Mesenchymal stem cell (in vitro differentiated cells and primary cell): Measurements from ENCODE around the gene ECSCR.

Experiments used
- DNase-seq: peaks from one replicate; pipeline ENCODE4 v3.0.0-alpha.2; 2013
- H2AFZ ChIP-seq: one replicate; pipeline ENCODE4 v1.6.1; 2013; ENCODE audit warnings: low read depth, mild to moderate bottlenecking, control low read depth, inconsistent platforms, low read length, moderate library complexity
- H2AK5ac ChIP-seq: 2 replicates; pipeline ENCODE4 v1.6.1; 2013; ENCODE audit warnings: low read length, moderate library complexity, mild to moderate bottlenecking, inconsistent platforms; ENCODE audit not compliant: severe bottlenecking
- H2BK120ac ChIP-seq: one replicate; pipeline ENCODE4 v1.6.1; 2013; ENCODE audit warnings: low read depth, mild to moderate bottlenecking, inconsistent platforms, low read length, moderate library complexity
- H2BK12ac ChIP-seq, 2 experiments: one replicate each; pipeline ENCODE4 v1.6.1; 2013; ENCODE audit warnings: inconsistent platforms in 2 of 2, low read length in 2 of 2, mild to moderate bottlenecking in 2 of 2, moderate library complexity in 2 of 2, control low read depth in 1 of 2
- H2BK15ac ChIP-seq: one replicate; pipeline ENCODE4 v1.6.1; 2013; ENCODE audit warnings: mild to moderate bottlenecking, low read depth, inconsistent platforms; ENCODE audit not compliant: poor library complexity, severe bottlenecking
- H2BK5ac ChIP-seq: 2 replicates; pipeline ENCODE4 v1.6.1; 2013; ENCODE audit warnings: low read depth, mild to moderate bottlenecking, low read length, control low read depth, inconsistent platforms; ENCODE audit not compliant: poor library complexity, severe bottlenecking
- H3K14ac ChIP-seq, 2 experiments: one replicate each; pipeline ENCODE4 v1.6.1; 2013; ENCODE audit warnings: inconsistent platforms in 2 of 2, low read length in 2 of 2, control low read depth in 1 of 2, mild to moderate bottlenecking in 1 of 2, moderate library complexity in 1 of 2
- H3K18ac ChIP-seq, 2 experiments: one replicate each; pipeline ENCODE4 v1.6.1; 2013; ENCODE audit warnings: inconsistent platforms in 2 of 2, low read length in 2 of 2, control low read depth in 1 of 2, low read depth in 1 of 2, mild to moderate bottlenecking in 1 of 2
- H3K23ac ChIP-seq, 2 experiments: one replicate each; pipeline ENCODE4 v1.6.1; 2013; ENCODE audit warnings: inconsistent platforms in 2 of 2, low read length in 2 of 2, mild to moderate bottlenecking in 2 of 2, moderate library complexity in 2 of 2, control low read depth in 1 of 2
- H3K27ac ChIP-seq: 2 replicates; pipeline ENCODE4 v1.5.1; 2013; ENCODE audit warnings: mild to moderate bottlenecking, moderate library complexity, low read length, control low read depth, inconsistent platforms; ENCODE audit not compliant: poor library complexity, severe bottlenecking
- H3K27me3 ChIP-seq, 2 experiments: 2 replicates each; pipeline versions ENCODE4 v1.6.1 to v1.7.0; 2013; ENCODE audit warnings: low read length in 2 of 2, mild to moderate bottlenecking in 2 of 2, moderate library complexity in 2 of 2, control low read depth in 1 of 2, inconsistent platforms in 1 of 2; ENCODE audit not compliant: control insufficient read depth in 1 of 2, insufficient read depth in 1 of 2
- H3K36me3 ChIP-seq, 2 experiments: 2 replicates each; pipeline versions ENCODE4 v1.6.1 to v1.7.0; 2013; ENCODE audit warnings: low read length in 2 of 2, control low read depth in 1 of 2, inconsistent platforms in 1 of 2, low read depth in 1 of 2, mild to moderate bottlenecking in 1 of 2; ENCODE audit not compliant: insufficient read depth in 2 of 2, control insufficient read depth in 1 of 2
- H3K4ac ChIP-seq, 2 experiments: one replicate each; pipeline ENCODE4 v1.6.1; 2013; ENCODE audit warnings: inconsistent platforms in 2 of 2, low read length in 2 of 2, mild to moderate bottlenecking in 2 of 2, moderate library complexity in 2 of 2, control low read depth in 1 of 2, low read depth in 1 of 2
- H3K4me1 ChIP-seq: 2 replicates; pipeline ENCODE4 v1.6.1; 2013; ENCODE audit warnings: low read depth, low read length, control low read depth; ENCODE audit not compliant: control insufficient read depth, insufficient read depth
- H3K4me2 ChIP-seq: 2 replicates; pipeline ENCODE4 v1.6.1; 2013; ENCODE audit warnings: low read length, mild to moderate bottlenecking, inconsistent platforms; ENCODE audit not compliant: poor library complexity, severe bottlenecking
- H3K4me3 ChIP-seq, 2 experiments: 2 replicates each; pipeline versions ENCODE4 v1.5.1 to v1.7.0; 2013; ENCODE audit warnings: low read length in 2 of 2, mild to moderate bottlenecking in 2 of 2, control low read depth in 1 of 2, low read depth in 1 of 2; ENCODE audit not compliant: insufficient read depth in 1 of 2
- H3K79me1 ChIP-seq: replicated peaks from 2 replicates; pipeline ENCODE4 v1.6.1; 2013; ENCODE audit warnings: mild to moderate bottlenecking, control low read depth, low read length, inconsistent platforms; ENCODE audit not compliant: poor library complexity, severe bottlenecking
- H3K9ac ChIP-seq: 2 replicates; pipeline ENCODE4 v1.7.0; 2013; ENCODE audit warnings: mild to moderate bottlenecking, low read length, moderate library complexity
- H3K9me3 ChIP-seq: 2 replicates; pipeline ENCODE4 v1.7.0; 2013; ENCODE audit warnings: mild to moderate bottlenecking, low read length; ENCODE audit not compliant: control insufficient read depth
- H4K8ac ChIP-seq: one replicate; pipeline ENCODE4 v1.6.1; 2013; ENCODE audit warnings: inconsistent platforms, mild to moderate bottlenecking, low read length, moderate library complexity
- H4K91ac ChIP-seq: one replicate; pipeline ENCODE4 v1.6.1; 2013; ENCODE audit warnings: mild to moderate bottlenecking, low read length, inconsistent platforms
- WGBS: methylation state at CpG from one replicate; pipeline ENCODE4 v1.1.7; 2013; ENCODE audit warnings: mixed read lengths; 5-methylcytosine and 5-hydroxymethylcytosine counted together

ECSCR gene

DNA sequence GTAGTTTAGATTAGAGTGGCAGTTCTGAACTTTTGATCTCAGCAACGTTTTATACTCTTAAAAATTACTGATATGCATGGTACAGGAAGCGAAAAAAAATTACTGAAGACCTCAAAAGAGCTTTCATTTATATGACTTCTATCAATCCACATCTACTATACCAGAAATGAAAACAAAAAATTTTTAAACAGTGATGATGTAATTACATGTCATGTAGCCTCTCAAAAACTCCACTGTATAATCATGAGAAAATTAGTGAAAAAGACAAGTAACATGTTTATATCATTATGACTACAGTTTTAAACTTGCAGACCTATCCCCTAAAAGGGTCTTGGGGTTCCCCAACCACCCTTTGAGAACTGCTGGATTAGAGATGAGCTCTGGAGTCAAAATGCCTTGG lies 32.5 kb downstream of the ECSCR start:
- Histone ChIP-seq H3K36me3 (peaks cover 11 to 46% of the 10 kb centered on the region in 2 experiments), H2BK12ac (no peak overlapping the region), H3K4ac (no peak overlapping the region), H3K4me1 (peaks cover 6% of the 10 kb centered on the region), H3K27ac (no peak overlapping the region), H3K9me3 (no peaks in the 10 kb centered on the region), H3K23ac (no peak overlapping the region), H3K4me3 (no peak overlapping the region), H3K18ac (no peak overlapping the region), H2AFZ (no peak overlapping the region), H3K9ac (no peak overlapping the region), H3K79me1 (peaks cover 3% of the 10 kb centered on the region), H4K8ac (no peak overlapping the region), H2BK5ac (no peak overlapping the region), H2BK120ac (no peak overlapping the region), H3K27me3 (no peaks in the 10 kb centered on the region), H2AK5ac (no peak overlapping the region), H3K4me2 (no peak overlapping the region), H3K14ac (no peak overlapping the region), H4K91ac (no peak overlapping the region), H2BK15ac (no peak overlapping the region)
- DNase-seq: no peak
- no CpG with 5 or more reads among the region's 2 CpGs for WGBS

DNA sequence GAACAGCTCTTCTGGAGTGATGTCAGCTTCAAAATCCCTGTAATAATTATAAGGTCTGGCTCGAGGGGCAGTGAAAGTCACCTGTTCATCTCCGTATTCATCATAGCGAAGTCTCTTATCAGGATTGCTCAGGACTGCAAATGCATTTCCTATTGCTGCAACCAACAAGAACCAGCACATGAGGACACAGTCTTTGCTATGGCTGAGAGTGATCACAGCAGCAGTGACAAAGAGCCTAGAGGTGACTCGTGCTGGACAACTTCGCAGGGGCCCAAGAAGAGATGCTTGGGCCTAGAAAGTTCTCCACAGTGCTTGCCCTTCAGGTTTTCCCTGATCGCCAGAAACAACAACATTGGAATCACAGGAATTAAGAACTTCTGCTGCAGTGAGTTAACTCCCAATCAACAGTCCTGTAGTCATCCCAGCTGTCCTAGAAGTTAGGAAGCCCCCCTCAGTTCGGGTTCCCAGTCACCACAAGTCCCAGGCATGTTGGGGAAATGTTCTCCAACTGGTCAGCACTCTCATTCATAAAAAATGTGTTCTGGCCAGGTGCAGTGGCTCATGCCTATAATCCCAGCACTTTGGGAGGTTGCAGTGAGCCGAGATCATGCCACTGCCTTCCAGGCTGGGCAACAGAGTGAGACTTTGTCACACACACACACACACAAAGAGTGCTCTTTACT lies 36.2 kb downstream of the ECSCR start:
- H2AK5ac ChIP-seq: peak overlapping the region; percentile 69
- no peak overlapping the region for H3K4me3 ChIP-seq
- DNase-seq: peak; percentile 55
- no peak overlapping the region for H3K4me2 ChIP-seq
- no peak overlapping the region for H2BK12ac ChIP-seq
- 75% methylated on average over 8 of the region's 8 CpGs for WGBS
- no peak overlapping the region for H3K18ac ChIP-seq
- H3K4ac ChIP-seq: no peak overlapping the region
- no peak overlapping the region for H3K23ac ChIP-seq
- no peaks in the 10 kb centered on the region for H3K9me3 ChIP-seq
- no peak overlapping the region for H4K8ac ChIP-seq
- no peak overlapping the region for H2BK15ac ChIP-seq
- peaks cover 6% of the 10 kb centered on the region for H3K4me1 ChIP-seq
- no peak overlapping the region for H3K14ac ChIP-seq
- no peak overlapping the region for H2AFZ ChIP-seq
- no peak overlapping the region for H2BK5ac ChIP-seq
- peaks cover 14 to 41% of the 10 kb centered on the region in 2 experiments for H3K36me3 ChIP-seq
- peaks cover 1% of the 10 kb centered on the region for H3K79me1 ChIP-seq
- peak overlapping the region; percentile 75 for H3K27ac ChIP-seq
- H2BK120ac ChIP-seq: no peak overlapping the region
- H3K9ac ChIP-seq: peak overlapping the region; percentile 61
- H3K27me3 ChIP-seq: no peaks in the 10 kb centered on the region
- H4K91ac ChIP-seq: no peak overlapping the region

DNA sequence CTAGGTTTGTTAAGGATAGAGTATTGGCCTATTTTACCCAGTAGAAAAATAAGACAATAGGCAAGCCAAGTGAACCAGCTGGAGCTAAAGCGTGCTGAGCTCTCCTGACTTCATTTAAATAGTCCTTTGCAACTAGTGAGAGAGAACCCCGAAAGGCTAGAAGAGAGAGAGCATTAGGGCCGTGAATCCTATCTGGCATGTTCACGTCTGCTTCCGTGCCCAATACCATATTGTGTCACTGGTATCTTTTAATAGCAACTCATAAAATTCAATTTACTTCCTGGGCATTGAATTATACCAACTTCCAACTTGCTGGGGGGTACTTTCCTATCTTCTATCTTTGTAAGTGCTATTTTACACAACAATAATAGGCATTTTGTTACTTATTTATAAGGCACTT lies 37.0 kb downstream of the ECSCR start:
- peaks cover 1% of the 10 kb centered on the region for H3K79me1 ChIP-seq
- H3K9me3 ChIP-seq: no peaks in the 10 kb centered on the region
- no peak overlapping the region for H3K4me3 ChIP-seq
- no peak overlapping the region for H2BK12ac ChIP-seq
- DNase-seq: no peak
- H4K8ac ChIP-seq: no peak overlapping the region
- H2BK120ac ChIP-seq: no peak overlapping the region
- no peak overlapping the region for H3K4me2 ChIP-seq
- no peak overlapping the region for H2BK5ac ChIP-seq
- no peak overlapping the region for H3K18ac ChIP-seq
- H3K27me3 ChIP-seq: no peaks in the 10 kb centered on the region
- peaks cover 14 to 47% of the 10 kb centered on the region in 2 experiments for H3K36me3 ChIP-seq
- no peak overlapping the region for H3K23ac ChIP-seq
- H3K9ac ChIP-seq: no peak overlapping the region
- no peak overlapping the region for H4K91ac ChIP-seq
- WGBS: 98% methylated on average over 4 of the region's 5 CpGs
- no peak overlapping the region for H2AK5ac ChIP-seq
- H2AFZ ChIP-seq: no peak overlapping the region
- no peak overlapping the region for H3K27ac ChIP-seq
- no peak overlapping the region for H2BK15ac ChIP-seq
- H3K4ac ChIP-seq: no peak overlapping the region
- H3K14ac ChIP-seq: no peak overlapping the region
- H3K4me1 ChIP-seq: peaks cover 6% of the 10 kb centered on the region

DNA sequence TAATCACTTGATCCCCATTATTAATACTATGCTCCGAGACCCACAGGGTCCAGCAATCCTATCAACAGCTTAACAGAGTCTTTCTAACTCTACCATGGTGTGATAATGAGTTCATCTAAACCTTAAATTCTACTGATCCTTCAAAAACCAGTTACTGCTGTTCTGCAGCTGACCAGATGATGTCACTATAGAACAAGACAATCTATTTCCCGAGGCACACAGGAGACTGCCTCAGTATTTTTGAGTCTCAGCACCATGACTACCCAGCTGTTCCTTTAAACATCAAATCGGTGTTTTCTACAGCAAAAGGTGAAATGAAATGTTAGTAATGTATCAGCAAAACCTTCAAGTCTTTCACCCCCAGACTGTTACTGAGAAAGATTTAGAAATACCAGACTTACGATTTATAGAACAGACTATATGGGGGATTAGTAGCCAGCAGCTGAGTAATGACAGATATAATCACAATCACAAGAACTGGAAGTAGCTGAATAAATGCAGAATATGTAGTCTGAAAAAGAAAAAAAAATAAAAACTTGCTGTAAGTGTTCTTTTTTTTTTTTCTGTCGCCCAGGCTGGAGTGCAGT lies 40.1 kb downstream of the ECSCR start:
- Histone ChIP-seq H3K4me3 (no peak overlapping the region), H4K91ac (no peak overlapping the region), H3K4ac (no peak overlapping the region), H2BK120ac (no peak overlapping the region), H2BK12ac (no peak overlapping the region), H2AK5ac (no peak overlapping the region), H3K27me3 (no peaks in the 10 kb centered on the region), H3K36me3 (peaks cover 21 to 62% of the 10 kb centered on the region in 2 experiments), H3K9ac (peak overlapping the region; percentile 64), H3K27ac (no peak overlapping the region), H3K14ac (no peak overlapping the region), H2BK15ac (no peak overlapping the region), H3K18ac (no peak overlapping the region), H2AFZ (no peak overlapping the region), H3K9me3 (no peaks in the 10 kb centered on the region), H4K8ac (no peak overlapping the region), H3K4me1 (peaks cover 8% of the 10 kb centered on the region), H2BK5ac (no peak overlapping the region), H3K4me2 (peak overlapping the region; percentile 8), H3K79me1 (peaks cover 3% of the 10 kb centered on the region), H3K23ac (no peak overlapping the region)
- peak; percentile 77 for DNase-seq
- 38% methylated on average over 3 of the region's 5 CpGs for WGBS
